GM15510 (cell line): ENCODE measurements around the gene MMRN1.

Source experiments
- POLR2A ChIP-seq: IDR thresholded peaks from 3 replicates; pipeline ENCODE4 v1.6.1; 2011; ENCODE audit warnings: borderline replicate concordance; ENCODE audit not compliant: insufficient read length; ENCODE audit errors: extremely low read depth

Gene MMRN1

GRCh38 chr4:89894649-89895550, at the start of gene MMRN1:
Gene MMRN1, plus strand, starts transcription at chr4:89894854. Its CDS starts 118 bp downstream, at chr4:89894972.
- no peak for TF ChIP-seq POLR2A

GRCh38 chr4:89847571-89848325, 46.9 kb upstream of the MMRN1 start:
- TF ChIP-seq POLR2A: no peak

- no peak for TF ChIP-seq POLR2A
These were observed 39.4 kb upstream of the MMRN1 start for GRCh38 chr4:89855236-89855635.

GRCh38 chr4:89860971-89861370, 33.7 kb upstream of the MMRN1 start:
- TF ChIP-seq POLR2A: no peak

GRCh38 chr4:89863533-89863932, 31.1 kb upstream of the MMRN1 start:
- TF ChIP-seq POLR2A: no peak

GRCh38 chr4:89868276-89868675, 26.4 kb upstream of the MMRN1 start:
- TF ChIP-seq POLR2A: no peak

- TF ChIP-seq POLR2A: no peak
These were observed 25.6 kb upstream of the MMRN1 start for GRCh38 chr4:89868999-89869589.

- no peak for TF ChIP-seq POLR2A
These were observed 23.4 kb upstream of the MMRN1 start for GRCh38 chr4:89871211-89871610.

GRCh38 chr4:89876548-89876947, 18.1 kb upstream of the MMRN1 start:
- no peak for TF ChIP-seq POLR2A

- TF ChIP-seq POLR2A: no peak
These were observed 16.0 kb upstream of the MMRN1 start for GRCh38 chr4:89878611-89879010.

GRCh38 chr4:89879215-89879614, 15.4 kb upstream of the MMRN1 start:
- TF ChIP-seq POLR2A: no peak

GRCh38 chr4:89889289-89889688, 5.4 kb upstream of the MMRN1 start:
- no peak for TF ChIP-seq POLR2A

- TF ChIP-seq POLR2A: no peak
These were observed 3.2 kb downstream of the MMRN1 start for GRCh38 chr4:89897867-89898266.

GRCh38 chr4:89898304-89898716, 3.7 kb downstream of the MMRN1 start:
- no peak for TF ChIP-seq POLR2A

- no peak for TF ChIP-seq POLR2A
These were observed 4.5 kb downstream of the MMRN1 start for GRCh38 chr4:89899152-89899551.

- no peak for TF ChIP-seq POLR2A
These were observed 5.2 kb downstream of the MMRN1 start for GRCh38 chr4:89899854-89900253.

- TF ChIP-seq POLR2A: no peak
These were observed 9.9 kb downstream of the MMRN1 start for GRCh38 chr4:89904524-89904923.
